HuH-7.5 (cell line): ENCODE data around the gene PLS3.
"Not testable (repeated sequence)": the region's sequence is repeated elsewhere in the genome, so short reads cannot be mapped to it uniquely, and the experiment has no call there.

Experiments
- DNase-seq: peaks from one replicate; pipeline ENCODE4 v3.0.0; 2011; ENCODE audit warnings: low spot score

Gene PLS3

GRCh38 chrX:115560978-115561604 lies at the start of gene PLS3:
Gene PLS3 (plus strand): TSS chrX:115561174. CDS start chrX:115610251, 49,077 bp downstream.
- DNase-seq, result peak; percentile 62

GRCh38 chrX:115518113-115518512 lies 42.9 kb upstream of the PLS3 start:
- no peak for DNase-seq

GRCh38 chrX:115521741-115522140 lies 39.2 kb upstream of the PLS3 start:
- no peak for DNase-seq

GRCh38 chrX:115522952-115523351 lies 38.0 kb upstream of the PLS3 start:
- no peak for DNase-seq

- DNase-seq, result no peak
Measured at GRCh38 chrX:115525486-115525885, 35.5 kb upstream of the PLS3 start.

- DNase-seq, result no peak
Measured at GRCh38 chrX:115531818-115532403, 29.1 kb upstream of the PLS3 start.

- no peak for DNase-seq
Measured at GRCh38 chrX:115533485-115533884, 27.5 kb upstream of the PLS3 start.

GRCh38 chrX:115534383-115534782 lies 26.6 kb upstream of the PLS3 start:
- DNase-seq, result no peak

GRCh38 chrX:115535421-115535820 lies 25.6 kb upstream of the PLS3 start:
- no peak for DNase-seq

- no peak for DNase-seq
Measured at GRCh38 chrX:115535844-115536243, 25.1 kb upstream of the PLS3 start.

GRCh38 chrX:115539841-115540240 lies 21.1 kb upstream of the PLS3 start:
- no peak for DNase-seq

GRCh38 chrX:115541045-115541444 lies 19.9 kb upstream of the PLS3 start:
- DNase-seq, result not testable (repeated sequence)

GRCh38 chrX:115547448-115547847 lies 13.5 kb upstream of the PLS3 start:
- DNase-seq, result no peak

GRCh38 chrX:115549008-115549407 lies 12.0 kb upstream of the PLS3 start:
- DNase-seq, result no peak

- DNase-seq, result no peak
Measured at GRCh38 chrX:115553171-115553570, 7.8 kb upstream of the PLS3 start.

GRCh38 chrX:115559672-115560071 lies 1.3 kb upstream of the PLS3 start:
- peak; percentile 9 for DNase-seq

GRCh38 chrX:115560211-115560977 lies 580 bp upstream of the PLS3 start:
- peak; percentile 10 for DNase-seq

- DNase-seq, result peak; percentile 18
Measured at GRCh38 chrX:115561605-115562479, 868 bp downstream of the PLS3 start.

- no peak for DNase-seq
Measured at GRCh38 chrX:115562480-115562847, 1.5 kb downstream of the PLS3 start.

- DNase-seq, result no peak
Measured at GRCh38 chrX:115563633-115564162, 2.7 kb downstream of the PLS3 start.

- DNase-seq, result no peak
Measured at GRCh38 chrX:115564243-115564642, 3.3 kb downstream of the PLS3 start.

GRCh38 chrX:115565888-115566287 lies 4.9 kb downstream of the PLS3 start:
- no peak for DNase-seq
